ENCODE measurements around the gene INO80D. TPM values are rescaled to one million over a fixed set of nuclear protein-coding genes. Genes with fewer than 3 reads are reported as not detected.
A peak's percentile ranks its signal among the peaks of the same experiment; 100 is the strongest.

The INO80D gene
- total RNA-seq, 1 donor from 2014 or later, result 11.3 TPM

GRCh38 chr2:205965707-205966106 is 120.3 kb downstream of the INO80D start:
- no peak overlapping the region for H3K4me3 ChIP-seq
- no peaks in the 10 kb centered on the region for H3K27me3 ChIP-seq
- no peaks in the 10 kb centered on the region for H3K4me1 ChIP-seq
- no peaks in the 10 kb centered on the region for H3K9me3 ChIP-seq (ENCODE audit: low read depth)
- TF ChIP-seq EZH2phosphoT487 (IDR thresholded peaks at IDR 0.05), result no peak
- no peak for TF ChIP-seq EZH2 (IDR thresholded peaks at IDR 0.05)
- no peak for TF ChIP-seq CTCF (IDR thresholded peaks at IDR 0.05)
- no peak overlapping the region for H3K4me2 ChIP-seq
- Mint-ChIP-seq H3K9me3 (no peaks in the 10 kb centered on the region), H3K4me1 (peaks cover 3% of the 10 kb centered on the region), H3K27me3 (ENCODE audit: insufficient read depth, low read depth) (peaks cover 10% of the 10 kb centered on the region), H3K27ac (no peak overlapping the region), H3K4me3 (no peak overlapping the region), H3K36me3 (no peaks in the 10 kb centered on the region)
- H3K27ac ChIP-seq, result no peak overlapping the region
- no peak overlapping the region for H2AFZ ChIP-seq (replicated peaks)
- H3K36me3 ChIP-seq, result no peaks in the 10 kb centered on the region
- no peak for DNase-seq (ENCODE audit: low spot score)
- no peaks in the 10 kb centered on the region for H4K20me1 ChIP-seq (ENCODE audit: low read depth)
- no peak overlapping the region for H3K9ac ChIP-seq
- peaks cover 2% of the 10 kb centered on the region for H3F3A ChIP-seq (ENCODE audit: low read depth)
- no peaks in the 10 kb centered on the region for H3K79me2 ChIP-seq (ENCODE audit: low read depth)

- Histone ChIP-seq H3F3A (ENCODE audit: low read depth) (no peaks in the 10 kb centered on the region), H3K4me1 (no peaks in the 10 kb centered on the region), H3K9ac (no peak overlapping the region), H4K20me1 (ENCODE audit: low read depth) (no peaks in the 10 kb centered on the region), H3K4me3 (no peak overlapping the region), H3K27ac (no peak overlapping the region), H3K4me2 (no peak overlapping the region), H3K9me3 (ENCODE audit: low read depth) (no peaks in the 10 kb centered on the region), H3K36me3 (no peaks in the 10 kb centered on the region), H3K79me2 (ENCODE audit: low read depth) (no peaks in the 10 kb centered on the region), H3K27me3 (no peaks in the 10 kb centered on the region), H2AFZ (replicated peaks) (no peak overlapping the region)
- no peak for TF ChIP-seq CTCF (IDR thresholded peaks at IDR 0.05)
- no peak for TF ChIP-seq EZH2 (IDR thresholded peaks at IDR 0.05)
- no peak for TF ChIP-seq EZH2phosphoT487 (IDR thresholded peaks at IDR 0.05)
- Mint-ChIP-seq H3K27ac (no peak overlapping the region), H3K4me1 (peaks cover 8% of the 10 kb centered on the region), H3K9me3 (no peaks in the 10 kb centered on the region), H3K36me3 (no peaks in the 10 kb centered on the region), H3K4me3 (no peak overlapping the region), H3K27me3 (ENCODE audit: insufficient read depth, low read depth) (peaks cover 10% of the 10 kb centered on the region)
- no peak for DNase-seq (ENCODE audit: low spot score)
Observed at GRCh38 chr2:205964111-205964761, 121.7 kb downstream of the INO80D start.

- peak overlapping the region; percentile 78 for H3K27ac Mint-ChIP-seq
- peaks cover 9% of the 10 kb centered on the region for H3K4me1 Mint-ChIP-seq
- no peaks in the 10 kb centered on the region for H3K79me2 ChIP-seq (ENCODE audit: low read depth)
- H3K27me3 Mint-ChIP-seq (ENCODE audit: insufficient read depth, low read depth), result peaks cover 11% of the 10 kb centered on the region
- H3K4me2 ChIP-seq, result no peak overlapping the region
- no peaks in the 10 kb centered on the region for H4K20me1 ChIP-seq (ENCODE audit: low read depth)
- H3K36me3 Mint-ChIP-seq, result no peaks in the 10 kb centered on the region
- H2AFZ ChIP-seq (replicated peaks), result no peak overlapping the region
- TF ChIP-seq EZH2phosphoT487 (IDR thresholded peaks at IDR 0.05), result no peak
- no peak for TF ChIP-seq EZH2 (IDR thresholded peaks at IDR 0.05)
- TF ChIP-seq CTCF (IDR thresholded peaks at IDR 0.05), result no peak
- H3K4me3 ChIP-seq, result no peak overlapping the region
- H3K9me3 ChIP-seq (ENCODE audit: low read depth), result no peaks in the 10 kb centered on the region
- H3K4me3 Mint-ChIP-seq, result no peak overlapping the region
- H3K27me3 ChIP-seq, result no peaks in the 10 kb centered on the region
- H3K9me3 Mint-ChIP-seq, result no peaks in the 10 kb centered on the region
- H3K27ac ChIP-seq, result no peak overlapping the region
- H3F3A ChIP-seq (ENCODE audit: low read depth), result no peaks in the 10 kb centered on the region
- H3K9ac ChIP-seq, result no peak overlapping the region
- no peaks in the 10 kb centered on the region for H3K36me3 ChIP-seq
- DNase-seq (ENCODE audit: low spot score), result no peak
- H3K4me1 ChIP-seq, result no peaks in the 10 kb centered on the region
Observed at GRCh38 chr2:205959521-205959920, 126.5 kb downstream of the INO80D start.
